ENCODE measurements around the gene KLK7. TPM values are rescaled to one million over a fixed set of nuclear protein-coding genes. Genes with fewer than 3 reads are reported as not detected.

The KLK7 gene
- total RNA-seq, 1 experiment from 2014 or later: 0.66 TPM

DNA sequence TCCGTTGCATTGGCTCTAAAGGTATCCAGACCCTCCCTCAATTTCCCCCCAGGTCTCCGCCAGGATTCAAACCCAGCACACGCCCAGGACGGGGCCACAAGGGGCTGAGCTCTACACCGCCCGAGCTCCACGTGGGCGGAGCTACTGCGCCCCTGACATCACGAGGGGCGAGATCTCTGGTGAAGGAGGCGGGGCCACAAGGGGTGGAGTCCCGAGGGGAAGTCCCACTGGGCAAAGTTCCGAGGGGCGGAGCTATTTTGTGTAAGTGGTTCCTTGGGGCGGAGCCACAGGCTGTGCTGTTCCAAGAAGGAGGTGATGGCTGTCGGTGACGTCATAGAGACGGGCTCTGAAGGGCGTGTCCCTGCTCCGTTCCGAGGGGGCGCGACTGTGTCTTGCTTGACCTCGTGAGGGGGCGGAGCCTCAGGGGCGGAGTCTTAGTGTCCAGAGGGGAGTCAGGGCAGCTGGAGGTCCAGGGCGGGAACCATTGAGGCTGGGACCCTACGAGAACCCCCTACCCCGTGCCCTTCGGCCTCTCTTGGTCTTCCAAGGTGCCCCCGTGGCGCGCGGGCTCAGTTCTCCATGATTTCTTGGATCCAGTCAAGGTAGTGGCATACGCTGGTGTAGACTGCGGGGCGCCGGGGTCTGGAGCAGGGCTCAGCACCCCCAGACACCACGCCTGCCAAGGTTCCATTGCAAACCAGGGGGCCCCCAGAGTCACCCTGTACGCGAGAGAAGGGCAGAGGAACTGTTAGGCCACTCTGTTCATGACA is 19.0 kb upstream of the KLK7 start:
- TF ChIP-seq ELF4 (CRISPR knock-in tag; IDR thresholded peaks at IDR 0.05; ENCODE audit: low read depth) (no peak), SP1 (CRISPR knock-in tag; conservative IDR thresholded peaks at IDR 0.05) (0 out of 2 replicates have a peak, but pooled peaks have one; percentile 24)
- CTCF ChIA-PET: interaction anchor here (0.5 to 6.0 kb wide), 9 partner anchors 15 to 465 kb away, joined by 3 to 94 read pairs (median 4); partner anchors contain the start of gene KLK7
- ATAC-seq: peak; percentile 81
- H3K27me3 Mint-ChIP-seq (ENCODE audit: low read depth): peaks cover 52% of the 10 kb centered on the region
- no peaks in the 10 kb centered on the region for H3K36me3 Mint-ChIP-seq
- H3K4me3 Mint-ChIP-seq: peak overlapping the region; percentile 67
- H3K4me1 Mint-ChIP-seq: peaks cover 24% of the 10 kb centered on the region
- H3K9me3 Mint-ChIP-seq: no peaks in the 10 kb centered on the region
- DNase-seq (ENCODE audit: low spot score): peak; percentile 97
- peak overlapping the region; percentile 93 for H3K27ac Mint-ChIP-seq
- POLR2A ChIA-PET: no interaction called here

DNA sequence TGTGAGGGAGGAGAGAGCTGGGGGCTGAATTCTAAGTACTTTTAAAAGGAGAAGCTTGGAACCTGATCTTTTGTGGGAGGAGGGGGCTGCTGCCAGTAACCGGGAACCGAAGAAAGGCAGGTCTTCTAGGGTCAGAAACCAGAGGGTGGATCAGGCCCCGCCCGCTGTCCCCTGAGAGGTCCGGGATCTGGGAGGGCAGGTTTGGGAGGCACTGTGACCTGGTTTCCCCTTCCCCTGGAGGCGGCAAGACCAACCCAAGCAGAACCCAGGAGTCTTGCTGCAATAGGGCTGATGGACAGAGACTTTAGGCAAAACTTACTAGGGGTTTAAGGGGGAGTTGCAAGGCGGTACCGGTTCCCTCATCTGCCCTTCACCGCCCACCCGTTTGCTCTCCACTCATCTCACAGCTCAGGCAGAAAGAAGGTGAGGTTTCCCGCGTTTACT is 18.4 kb upstream of the KLK7 start:
- ATAC-seq: no peak
- Mint-ChIP-seq H3K27me3 (ENCODE audit: low read depth) (peaks cover 52% of the 10 kb centered on the region), H3K4me1 (peaks cover 24% of the 10 kb centered on the region), H3K4me3 (peak overlapping the region; percentile 67), H3K36me3 (no peaks in the 10 kb centered on the region), H3K9me3 (no peaks in the 10 kb centered on the region), H3K27ac (peak overlapping the region; percentile 93)
- no peak for DNase-seq (ENCODE audit: low spot score)
- TF ChIP-seq TEAD1 (CRISPR knock-in tag; IDR thresholded peaks at IDR 0.05) (no peak), SMAD3 (CRISPR knock-in tag; IDR thresholded peaks at IDR 0.05; ENCODE audit: borderline replicate concordance) (no peak), JUN (CRISPR knock-in tag; IDR thresholded peaks at IDR 0.05) (no peak), NR1H2 (CRISPR knock-in tag; IDR thresholded peaks at IDR 0.05) (no peak), TP53 (CRISPR knock-in tag; IDR thresholded peaks at IDR 0.05) (no peak), NFYB (CRISPR knock-in tag; conservative IDR thresholded peaks at IDR 0.05; ENCODE audit: low read depth) (no peak), ZNF416 (CRISPR knock-in tag; IDR thresholded peaks at IDR 0.05) (no peak), NFATC4 (CRISPR knock-in tag; IDR thresholded peaks at IDR 0.05) (no peak), SMAD4 (CRISPR knock-in tag; IDR thresholded peaks at IDR 0.05) (no peak), ZNF263 (CRISPR knock-in tag; IDR thresholded peaks at IDR 0.05; ENCODE audit: low read depth) (no peak), GTF2I (CRISPR knock-in tag; conservative IDR thresholded peaks at IDR 0.05) (no peak)
- TF ChIP-seq, protein P1, sequence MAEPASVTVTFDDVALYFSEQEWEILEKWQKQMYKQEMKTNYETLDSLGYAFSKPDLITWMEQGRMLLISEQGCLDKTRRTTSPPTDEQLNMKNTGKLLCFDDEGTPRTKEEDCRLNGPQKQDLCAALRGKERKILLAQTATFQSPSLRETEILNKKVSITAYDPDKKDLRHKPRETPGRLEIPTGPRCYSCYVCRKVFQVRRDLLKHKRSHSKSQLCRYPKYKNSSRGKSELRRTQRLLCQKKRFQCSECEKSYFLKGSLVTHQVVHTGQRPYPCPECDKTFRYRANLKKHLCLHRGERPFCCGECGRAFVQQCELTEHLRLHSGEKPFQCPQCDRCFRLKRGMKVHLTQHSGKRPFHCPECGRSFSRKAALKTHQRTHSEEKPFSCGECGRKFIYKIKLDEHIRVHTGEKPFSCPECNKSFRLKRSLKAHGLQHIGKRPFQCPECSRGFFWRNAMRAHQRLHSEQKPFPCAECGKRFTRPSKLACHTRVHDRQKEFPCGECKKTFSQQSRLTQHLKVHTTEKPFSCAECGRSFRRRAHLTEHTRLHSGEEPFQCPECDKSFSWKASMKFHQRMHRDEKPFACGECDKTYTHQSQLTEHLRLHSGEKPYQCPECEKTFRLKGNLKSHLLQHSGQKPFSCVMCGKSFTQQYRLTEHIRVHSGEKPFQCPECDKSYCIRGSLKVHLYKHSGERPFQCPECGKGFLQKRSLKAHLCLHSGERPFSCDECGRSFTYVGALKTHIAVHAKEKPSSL (CRISPR knock-in tag; conservative IDR thresholded peaks at IDR 0.05): no peak
- TF ChIP-seq, protein P2, sequence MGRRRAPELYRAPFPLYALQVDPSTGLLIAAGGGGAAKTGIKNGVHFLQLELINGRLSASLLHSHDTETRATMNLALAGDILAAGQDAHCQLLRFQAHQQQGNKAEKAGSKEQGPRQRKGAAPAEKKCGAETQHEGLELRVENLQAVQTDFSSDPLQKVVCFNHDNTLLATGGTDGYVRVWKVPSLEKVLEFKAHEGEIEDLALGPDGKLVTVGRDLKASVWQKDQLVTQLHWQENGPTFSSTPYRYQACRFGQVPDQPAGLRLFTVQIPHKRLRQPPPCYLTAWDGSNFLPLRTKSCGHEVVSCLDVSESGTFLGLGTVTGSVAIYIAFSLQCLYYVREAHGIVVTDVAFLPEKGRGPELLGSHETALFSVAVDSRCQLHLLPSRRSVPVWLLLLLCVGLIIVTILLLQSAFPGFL (CRISPR knock-in tag; IDR thresholded peaks at IDR 0.05; ENCODE audit: borderline replicate concordance): no peak
- TF ChIP-seq, protein P3, sequence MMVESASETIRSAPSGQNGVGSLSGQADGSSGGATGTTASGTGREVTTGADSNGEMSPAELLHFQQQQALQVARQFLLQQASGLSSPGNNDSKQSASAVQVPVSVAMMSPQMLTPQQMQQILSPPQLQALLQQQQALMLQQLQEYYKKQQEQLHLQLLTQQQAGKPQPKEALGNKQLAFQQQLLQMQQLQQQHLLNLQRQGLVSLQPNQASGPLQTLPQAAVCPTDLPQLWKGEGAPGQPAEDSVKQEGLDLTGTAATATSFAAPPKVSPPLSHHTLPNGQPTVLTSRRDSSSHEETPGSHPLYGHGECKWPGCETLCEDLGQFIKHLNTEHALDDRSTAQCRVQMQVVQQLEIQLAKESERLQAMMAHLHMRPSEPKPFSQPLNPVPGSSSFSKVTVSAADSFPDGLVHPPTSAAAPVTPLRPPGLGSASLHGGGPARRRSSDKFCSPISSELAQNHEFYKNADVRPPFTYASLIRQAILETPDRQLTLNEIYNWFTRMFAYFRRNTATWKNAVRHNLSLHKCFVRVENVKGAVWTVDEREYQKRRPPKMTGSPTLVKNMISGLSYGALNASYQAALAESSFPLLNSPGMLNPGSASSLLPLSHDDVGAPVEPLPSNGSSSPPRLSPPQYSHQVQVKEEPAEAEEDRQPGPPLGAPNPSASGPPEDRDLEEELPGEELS (CRISPR knock-in tag; IDR thresholded peaks at IDR 0.05): no peak
- ChIA-PET CTCF (interaction anchor here (0.8 to 6.0 kb wide), 9 partner anchors 15 to 464 kb away, joined by 3 to 94 read pairs (median 4); partner anchors contain the start of gene KLK7), POLR2A (no interaction called here)

DNA sequence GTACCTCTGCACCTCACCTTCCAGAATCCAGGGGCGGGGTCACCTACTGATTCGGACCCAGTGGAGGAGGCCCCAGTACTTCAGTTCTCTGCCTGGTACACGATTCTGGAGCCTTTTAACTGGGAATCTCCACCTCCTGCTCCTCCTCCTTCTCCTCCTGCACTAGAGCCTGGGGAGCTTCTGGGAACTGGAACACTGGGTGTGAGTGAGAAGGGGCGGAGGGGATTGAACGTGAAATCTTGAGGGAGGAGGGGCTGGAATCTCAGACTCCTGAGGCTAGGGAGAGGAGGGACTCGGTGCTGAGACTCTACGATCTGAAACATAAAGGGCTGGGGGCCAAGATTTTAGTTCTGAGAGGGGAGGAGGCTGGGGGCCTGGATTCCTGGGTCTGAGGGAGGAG is 17.8 kb upstream of the KLK7 start, which contains the start of gene KLK8:
Gene KLK8 (minus strand): TSS at position 90 of the 400 bp plus-strand sequence. CDS start 437 bp downstream, outside the sequence.
- Mint-ChIP-seq H3K27me3 (ENCODE audit: low read depth) (peaks cover 50% of the 10 kb centered on the region), H3K9me3 (no peaks in the 10 kb centered on the region), H3K36me3 (no peaks in the 10 kb centered on the region), H3K4me1 (peaks cover 24% of the 10 kb centered on the region), H3K27ac (peak within 1 kb of the TSS; percentile 93), H3K4me3 (peak within 1 kb of the TSS; percentile 67)
- 0 out of 2 replicates have a peak, but pooled peaks have one; percentile 5 for ATAC-seq
- no peak for DNase-seq (ENCODE audit: low spot score)
- ChIA-PET CTCF (interaction anchor here (1.0 to 6.0 kb wide), 8 partner anchors 16 to 95 kb away, joined by 3 to 94 read pairs (median 4); no protein-coding TSS in a partner anchor), POLR2A (no interaction called here)
- TF ChIP-seq, protein P4, sequence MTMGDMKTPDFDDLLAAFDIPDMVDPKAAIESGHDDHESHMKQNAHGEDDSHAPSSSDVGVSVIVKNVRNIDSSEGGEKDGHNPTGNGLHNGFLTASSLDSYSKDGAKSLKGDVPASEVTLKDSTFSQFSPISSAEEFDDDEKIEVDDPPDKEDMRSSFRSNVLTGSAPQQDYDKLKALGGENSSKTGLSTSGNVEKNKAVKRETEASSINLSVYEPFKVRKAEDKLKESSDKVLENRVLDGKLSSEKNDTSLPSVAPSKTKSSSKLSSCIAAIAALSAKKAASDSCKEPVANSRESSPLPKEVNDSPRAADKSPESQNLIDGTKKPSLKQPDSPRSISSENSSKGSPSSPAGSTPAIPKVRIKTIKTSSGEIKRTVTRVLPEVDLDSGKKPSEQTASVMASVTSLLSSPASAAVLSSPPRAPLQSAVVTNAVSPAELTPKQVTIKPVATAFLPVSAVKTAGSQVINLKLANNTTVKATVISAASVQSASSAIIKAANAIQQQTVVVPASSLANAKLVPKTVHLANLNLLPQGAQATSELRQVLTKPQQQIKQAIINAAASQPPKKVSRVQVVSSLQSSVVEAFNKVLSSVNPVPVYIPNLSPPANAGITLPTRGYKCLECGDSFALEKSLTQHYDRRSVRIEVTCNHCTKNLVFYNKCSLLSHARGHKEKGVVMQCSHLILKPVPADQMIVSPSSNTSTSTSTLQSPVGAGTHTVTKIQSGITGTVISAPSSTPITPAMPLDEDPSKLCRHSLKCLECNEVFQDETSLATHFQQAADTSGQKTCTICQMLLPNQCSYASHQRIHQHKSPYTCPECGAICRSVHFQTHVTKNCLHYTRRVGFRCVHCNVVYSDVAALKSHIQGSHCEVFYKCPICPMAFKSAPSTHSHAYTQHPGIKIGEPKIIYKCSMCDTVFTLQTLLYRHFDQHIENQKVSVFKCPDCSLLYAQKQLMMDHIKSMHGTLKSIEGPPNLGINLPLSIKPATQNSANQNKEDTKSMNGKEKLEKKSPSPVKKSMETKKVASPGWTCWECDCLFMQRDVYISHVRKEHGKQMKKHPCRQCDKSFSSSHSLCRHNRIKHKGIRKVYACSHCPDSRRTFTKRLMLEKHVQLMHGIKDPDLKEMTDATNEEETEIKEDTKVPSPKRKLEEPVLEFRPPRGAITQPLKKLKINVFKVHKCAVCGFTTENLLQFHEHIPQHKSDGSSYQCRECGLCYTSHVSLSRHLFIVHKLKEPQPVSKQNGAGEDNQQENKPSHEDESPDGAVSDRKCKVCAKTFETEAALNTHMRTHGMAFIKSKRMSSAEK (CRISPR knock-in tag; IDR thresholded peaks at IDR 0.05; ENCODE audit: borderline replicate concordance): no peak
- TF ChIP-seq NR1H2 (CRISPR knock-in tag; IDR thresholded peaks at IDR 0.05): no peak
- TF ChIP-seq ZNF671 (CRISPR knock-in tag; IDR thresholded peaks at IDR 0.05): no peak
- TF ChIP-seq ESRRA (CRISPR knock-in tag; IDR thresholded peaks at IDR 0.05; ENCODE audit: borderline replicate concordance): no peak
- no peak for TF ChIP-seq SOX15 (CRISPR knock-in tag; IDR thresholded peaks at IDR 0.05)
- TF ChIP-seq OVOL2 (CRISPR knock-in tag; IDR thresholded peaks at IDR 0.05; ENCODE audit: borderline replicate concordance): no peak
- TF ChIP-seq, protein P5, sequence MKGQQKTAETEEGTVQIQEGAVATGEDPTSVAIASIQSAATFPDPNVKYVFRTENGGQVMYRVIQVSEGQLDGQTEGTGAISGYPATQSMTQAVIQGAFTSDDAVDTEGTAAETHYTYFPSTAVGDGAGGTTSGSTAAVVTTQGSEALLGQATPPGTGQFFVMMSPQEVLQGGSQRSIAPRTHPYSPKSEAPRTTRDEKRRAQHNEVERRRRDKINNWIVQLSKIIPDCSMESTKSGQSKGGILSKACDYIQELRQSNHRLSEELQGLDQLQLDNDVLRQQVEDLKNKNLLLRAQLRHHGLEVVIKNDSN (CRISPR knock-in tag; IDR thresholded peaks at IDR 0.05): no peak

All from WTC11 (cell line).